NCI-H2029 treated with DMSO at 0.1 percent for 48 hours (cell line): ENCODE results near the gene RHOG.

Experiments used
- DNase-seq: peaks from one replicate; lab custom pipeline; 2025; lab: John Stamatoyannopoulos, UW

RHOG gene

DNA sequence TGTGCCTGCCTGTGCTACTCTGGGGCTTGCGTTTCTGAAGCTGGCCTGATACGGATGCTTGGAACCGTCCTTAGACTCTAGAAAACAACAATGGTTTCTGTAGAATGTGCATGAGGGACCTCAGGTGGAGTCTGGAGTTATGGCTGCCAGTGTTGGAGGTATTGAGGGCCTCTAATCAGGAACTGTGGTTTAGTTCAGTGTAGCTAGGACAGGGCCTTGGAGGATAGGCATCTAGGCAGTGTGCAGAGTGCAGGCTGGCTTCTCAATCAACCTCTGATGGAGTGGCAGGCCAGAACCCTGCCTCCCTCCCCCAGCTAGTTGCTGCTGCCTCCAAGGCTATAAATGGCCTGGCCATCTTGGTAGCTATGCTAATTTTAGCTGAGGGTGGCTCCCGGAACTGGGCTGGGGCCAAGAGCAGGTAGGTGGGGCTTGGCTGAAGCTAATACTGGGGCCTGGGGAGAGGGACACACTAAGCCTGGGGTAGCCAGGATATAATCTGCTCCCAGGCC is 18.7 kb upstream of the RHOG start:
- peak; percentile 28 for DNase-seq

GRCh38 chr11:3857628-3858027 is 16.9 kb upstream of the RHOG start:
- no peak for DNase-seq

- DNase-seq, result no peak
These were observed 16.2 kb upstream of the RHOG start for GRCh38 chr11:3856856-3857553.

- DNase-seq, result no peak
These were observed 15.2 kb upstream of the RHOG start for GRCh38 chr11:3855808-3856491.

DNA sequence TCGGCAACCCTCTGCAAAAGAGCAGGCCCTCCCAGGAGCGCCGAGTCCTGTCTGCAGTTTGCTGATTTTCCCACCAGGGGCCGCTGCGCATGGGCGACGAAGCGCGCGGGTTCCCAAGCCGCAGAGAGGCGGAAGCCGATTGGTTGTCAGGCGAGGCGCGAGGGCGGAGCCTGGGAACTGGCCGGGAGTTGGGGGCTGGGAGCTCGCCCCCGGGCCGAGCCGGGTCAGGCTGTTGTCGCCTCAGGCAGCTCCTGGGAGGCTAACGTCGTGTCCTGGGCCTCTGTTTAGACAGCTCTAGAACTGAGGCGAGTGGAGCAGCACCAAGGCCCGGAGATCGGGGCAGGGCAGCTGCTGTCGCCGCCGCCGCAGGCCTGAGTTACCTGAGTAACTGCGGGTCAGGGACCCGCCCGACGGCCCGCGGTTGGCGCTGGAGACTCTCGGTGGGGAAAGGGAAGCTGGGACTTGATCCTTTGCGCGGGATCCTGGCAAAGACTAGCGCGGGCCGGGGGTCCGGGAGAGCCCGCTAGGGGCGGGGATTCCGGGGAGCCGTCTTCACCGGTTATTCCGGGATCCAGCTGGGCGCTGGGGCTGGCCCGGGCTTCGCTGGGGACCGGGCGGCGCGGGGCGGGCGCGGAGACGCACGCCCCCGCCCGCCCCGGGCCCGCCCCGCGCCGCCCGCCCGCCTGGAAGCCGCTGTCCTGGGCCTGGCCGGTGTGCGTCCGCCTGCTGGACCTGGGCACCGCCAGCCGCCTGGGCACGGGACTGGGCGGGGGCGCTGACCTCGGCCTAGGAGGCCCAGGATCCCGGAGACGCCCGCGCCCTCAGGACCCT is 14.4 kb upstream of the RHOG start, which contains the start of gene STIM1:
TSS of gene STIM1 (plus strand) at position 688 of the 831 bp plus-strand sequence. CDS start 607 bp downstream, outside the sequence.
- peak; percentile 61 for DNase-seq

DNA sequence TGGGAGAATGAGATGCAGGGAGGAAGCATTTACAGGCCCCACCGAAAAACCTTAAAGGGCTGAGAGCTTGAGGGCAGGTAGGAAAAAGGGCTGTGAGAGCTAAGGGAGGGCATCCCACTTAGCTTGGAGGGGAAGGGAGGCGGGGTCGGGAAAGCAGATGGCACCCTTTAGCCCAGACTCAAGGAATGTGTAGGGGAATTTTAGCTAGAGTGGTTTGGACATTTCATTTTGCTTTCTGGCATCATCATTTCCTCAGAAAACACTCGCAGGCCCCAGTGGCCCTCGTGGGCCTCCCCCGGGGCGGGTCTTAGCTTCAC is 13.9 kb upstream of the RHOG start:
- no peak for DNase-seq

DNA sequence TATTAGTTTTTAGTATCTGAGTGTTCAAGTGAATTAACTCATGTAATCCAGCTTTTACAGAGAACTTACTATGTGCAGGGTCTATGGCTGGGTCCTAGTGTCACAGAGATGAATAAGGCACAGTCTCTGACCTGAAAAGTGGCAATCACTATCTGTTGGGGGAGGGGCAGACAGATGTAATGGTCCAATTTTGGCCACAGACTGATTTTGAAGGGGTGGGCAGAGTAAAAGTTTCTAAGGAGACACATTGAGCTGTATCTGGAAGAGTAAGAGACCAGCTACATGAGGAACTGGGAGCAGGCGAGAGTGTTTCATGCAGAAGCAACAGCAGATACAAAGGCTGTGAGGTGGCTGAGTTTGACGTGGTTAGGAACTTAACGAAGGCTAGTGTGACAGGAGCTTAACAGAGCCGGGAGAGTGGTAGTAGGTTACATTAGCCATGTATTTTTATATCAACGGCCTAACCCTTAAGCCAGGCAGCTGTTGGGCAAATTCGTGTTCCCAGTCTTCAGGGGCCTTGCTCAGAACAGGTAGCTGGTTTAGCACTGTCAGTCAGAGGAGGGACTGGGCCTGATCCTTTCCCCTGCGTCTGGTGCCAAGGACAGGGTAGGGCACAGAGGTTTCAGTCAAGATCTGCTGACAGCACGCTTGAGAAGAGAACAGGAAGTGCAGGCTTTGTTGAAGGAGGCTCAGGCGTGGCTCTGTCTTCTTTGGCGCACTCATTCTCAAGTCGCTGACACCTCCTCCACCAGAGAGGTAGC is 13.3 kb upstream of the RHOG start:
- DNase-seq, result no peak

DNA sequence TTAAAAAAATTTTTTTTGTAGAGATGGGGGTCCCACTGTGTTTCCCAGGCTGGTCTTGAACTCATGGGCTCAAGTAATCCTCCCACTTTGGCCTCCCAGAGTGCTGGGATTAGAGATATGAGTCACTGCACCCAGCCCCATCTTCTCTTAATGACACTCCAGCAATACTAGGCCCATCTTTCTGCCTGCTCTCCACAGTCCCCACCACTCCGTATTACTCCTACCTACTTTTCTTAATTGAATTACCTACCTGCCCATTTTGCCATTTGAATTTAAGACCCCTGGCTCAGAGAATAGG is 12.7 kb upstream of the RHOG start:
- no peak for DNase-seq

DNA sequence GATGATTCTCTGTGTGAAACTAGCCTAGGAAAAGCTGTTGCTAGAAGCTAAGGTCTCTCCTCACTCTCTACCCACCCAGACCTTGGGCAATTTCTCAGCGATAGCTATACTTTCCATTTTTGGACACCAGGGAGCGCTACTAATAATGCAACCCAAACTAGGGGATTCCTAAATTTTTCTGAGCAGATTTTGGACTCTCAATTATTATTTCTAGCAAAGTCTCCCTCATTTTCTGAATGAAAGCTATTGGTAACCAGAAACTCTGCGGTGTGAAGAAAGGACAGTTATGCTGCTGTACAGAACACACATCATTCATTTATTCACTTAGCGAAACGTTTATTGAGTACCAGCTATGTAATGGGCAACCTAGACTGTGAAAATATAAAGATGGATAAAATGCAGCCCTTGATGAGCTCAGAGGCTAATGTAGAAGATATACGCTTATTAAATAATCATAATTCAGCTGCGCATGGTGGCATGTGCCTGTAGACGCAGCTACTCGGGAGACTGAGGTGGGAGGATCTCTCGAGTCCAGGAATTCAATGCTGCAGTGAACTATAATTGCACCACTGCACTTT is 8.6 kb upstream of the RHOG start:
- DNase-seq, result no peak

GRCh38 chr11:3845670-3846069 is 4.9 kb upstream of the RHOG start:
- no peak for DNase-seq

GRCh38 chr11:3845246-3845645 is 4.5 kb upstream of the RHOG start:
- DNase-seq, result no peak

- no peak for DNase-seq
These were observed 2.6 kb upstream of the RHOG start for GRCh38 chr11:3843326-3843725.

- peak; percentile 28 for DNase-seq
These were observed 929 bp upstream of the RHOG start for GRCh38 chr11:3841426-3842350.

DNA sequence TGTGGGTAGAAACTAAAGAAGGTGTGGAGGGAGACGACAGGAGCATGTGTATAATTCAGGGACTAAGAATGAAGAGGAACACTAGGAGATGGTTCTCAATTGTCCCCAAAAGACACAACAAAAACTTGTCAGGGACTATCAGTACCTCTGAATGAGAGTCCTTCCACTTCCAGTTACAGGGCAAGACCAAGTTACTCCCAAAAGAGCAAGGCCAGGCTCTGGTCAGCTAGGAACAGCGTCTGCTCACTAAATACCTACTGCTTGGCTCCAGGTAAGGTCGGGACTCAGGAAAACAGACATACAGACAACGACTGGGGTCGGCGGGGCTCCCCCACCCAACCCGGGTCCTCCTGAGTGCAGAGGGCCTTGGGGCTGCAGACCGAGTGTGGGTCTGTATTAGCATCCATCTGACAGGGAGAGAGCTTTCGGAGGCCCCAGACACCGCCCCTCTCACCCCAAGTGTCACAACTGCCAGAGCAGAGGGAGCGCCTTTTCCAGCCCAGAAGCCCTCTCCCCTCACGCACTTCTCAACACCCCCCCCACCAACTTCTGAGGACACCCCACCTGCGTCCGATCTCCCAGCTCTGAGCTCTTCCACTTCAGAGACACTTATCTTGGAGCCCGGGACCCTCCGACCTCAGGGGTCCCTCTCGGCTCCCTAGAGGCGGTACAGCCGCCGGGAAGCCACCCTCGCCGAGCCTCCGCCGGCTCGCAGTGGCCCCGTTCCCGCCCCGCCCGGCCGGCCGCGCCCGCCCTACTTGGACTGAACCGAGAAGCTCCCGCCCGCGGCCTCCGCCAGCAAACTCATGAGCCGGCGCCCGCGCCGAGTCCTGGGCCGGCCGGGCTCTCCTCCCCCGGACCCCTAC is 522 bp downstream of the RHOG start:
- DNase-seq, result no peak

DNA sequence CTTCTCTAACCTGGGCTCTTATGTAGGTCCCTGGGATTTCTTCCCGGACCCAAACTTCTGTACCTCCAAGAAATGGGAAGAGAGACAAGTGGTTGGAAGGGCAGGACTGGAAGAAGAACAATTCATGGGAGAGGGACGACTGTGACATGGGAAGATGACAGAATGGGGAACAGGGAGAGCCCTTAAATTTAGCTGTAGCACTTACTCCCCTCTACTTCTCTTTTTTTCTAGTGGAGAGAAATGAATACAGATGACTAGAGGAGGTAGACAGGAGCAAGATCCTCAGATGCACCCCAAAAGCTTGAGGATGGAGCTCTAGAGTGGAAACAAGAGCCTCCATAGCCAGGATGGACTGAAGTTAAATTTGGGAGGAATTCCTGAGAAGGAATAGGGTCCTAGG is 2.3 kb downstream of the RHOG start:
- no peak for DNase-seq

DNA sequence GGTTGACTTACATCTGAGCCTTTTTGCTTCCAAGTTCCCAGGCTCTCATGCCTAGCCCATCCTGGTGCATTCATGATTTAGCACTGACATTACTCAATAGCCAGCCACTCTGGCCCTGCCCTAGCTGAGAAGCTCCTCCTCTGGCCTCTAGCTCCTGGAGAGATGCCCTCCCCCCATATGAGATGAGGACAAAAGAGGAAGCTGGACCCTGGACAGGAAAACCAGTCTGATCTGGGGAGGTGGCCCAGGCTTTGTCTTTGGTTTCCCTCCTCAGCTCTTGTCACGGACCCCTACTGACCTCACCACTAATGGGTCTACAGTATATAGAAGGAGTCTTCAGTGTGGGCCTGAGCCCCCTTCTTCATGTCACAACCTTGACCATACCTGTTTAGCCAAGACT is 3.0 kb downstream of the RHOG start:
- no peak for DNase-seq

GRCh38 chr11:3836903-3837302 is 3.9 kb downstream of the RHOG start:
- no peak for DNase-seq

DNA sequence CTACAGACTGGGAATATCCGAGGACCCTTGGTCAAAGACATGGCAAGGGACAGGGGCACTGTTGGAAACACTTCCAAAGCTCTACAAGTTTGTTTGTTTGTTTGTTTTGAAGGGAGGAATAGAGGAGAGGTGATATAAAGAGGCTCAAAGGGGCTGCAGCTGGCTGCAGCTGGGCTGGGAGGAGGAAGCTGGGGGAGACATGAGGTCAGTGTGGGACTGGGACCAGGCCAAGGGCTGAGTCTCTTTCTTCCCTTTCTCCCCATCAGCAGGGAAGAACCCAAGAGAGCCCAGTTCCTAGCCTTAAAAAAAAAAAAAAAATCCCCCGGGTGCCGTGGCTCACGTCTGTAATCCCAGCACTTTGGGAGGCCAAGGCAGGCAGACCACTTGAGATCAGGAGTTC is 5.0 kb downstream of the RHOG start:
- no peak for DNase-seq

DNA sequence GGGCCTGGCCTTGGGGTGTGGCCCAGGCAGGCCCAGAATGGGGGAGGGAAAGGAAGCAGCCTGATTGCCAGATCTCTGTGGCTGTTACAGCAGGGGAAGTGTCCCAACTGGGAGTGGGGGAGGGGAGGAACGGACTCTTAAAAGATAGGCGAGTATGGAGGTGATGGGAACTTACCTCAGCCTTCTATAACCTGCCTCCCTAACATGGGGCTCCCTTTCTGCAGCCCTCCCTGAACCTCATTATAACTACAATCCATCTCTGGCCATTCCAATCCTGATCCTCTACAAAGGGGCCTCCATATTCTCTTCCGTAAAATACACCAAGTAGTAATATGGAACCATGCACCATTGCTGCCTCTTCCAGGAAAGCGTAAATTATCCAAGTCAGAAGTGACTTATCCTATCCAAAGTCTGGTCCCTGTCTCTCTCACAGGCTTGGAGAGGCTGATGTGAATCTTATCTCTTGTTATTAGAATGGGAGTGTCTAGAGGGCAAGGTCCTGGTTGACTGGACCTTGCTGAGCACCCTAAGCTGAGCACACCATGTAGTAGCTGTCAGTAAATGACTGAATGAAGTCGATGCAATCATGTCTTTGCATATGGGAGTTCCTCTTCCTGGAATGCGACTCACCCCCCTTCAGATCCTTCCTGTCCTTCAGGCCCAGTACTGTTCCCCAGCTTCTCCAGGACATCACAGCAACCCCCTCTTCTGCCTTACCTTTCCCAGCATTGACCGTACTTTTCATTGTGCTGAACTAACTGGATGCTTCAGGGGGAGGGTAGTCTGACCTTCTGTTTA is 5.9 kb downstream of the RHOG start:
- DNase-seq, result no peak
